ENCODE results near the gene PCDHGA9. TPM values are rescaled to one million over a fixed set of nuclear protein-coding genes. Genes with fewer than 3 reads are reported as not detected.

PCDHGA9 gene
- total and polyA plus RNA-seq, 4 donors: 0.59 to 13.8 (median 2.8) TPM

- Histone ChIP-seq H3K4me3 (no peak overlapping the region), H3K36me3 (ENCODE audit: control insufficient read depth in 4 of 4, insufficient read depth in 4 of 4, low read length in 4 of 4) (peaks cover 0 to 30% (median 0%) of the 10 kb centered on the region in 4 donors), H3K27me3 (ENCODE audit: control insufficient read depth in 3 of 3, insufficient read depth in 3 of 3, low read length in 2 of 3) (peaks cover 0 to 4% (median under 1%) of the 10 kb centered on the region in 3 donors), H3K27ac (ENCODE audit: low read depth in 1 of 2, low read length in 1 of 2) (no peak overlapping the region), H3K9me3 (ENCODE audit: control insufficient read depth in 4 of 4, insufficient read depth in 3 of 4, low read length in 3 of 4) (peaks cover 5 to 57% (median 34%) of the 10 kb centered on the region in 4 donors), H3K4me1 (ENCODE audit: control insufficient read depth in 5 of 5, insufficient read depth in 5 of 5, low read length in 5 of 5) (peaks cover 0 to 3% (median 0%) of the 10 kb centered on the region in 5 donors), H3K9ac (ENCODE audit: insufficient read depth in 1 of 2, low read length in 2 of 2) (no peak overlapping the region)
- ATAC-seq (ENCODE audit: insufficient read depth, low FRiP score) (no peak), DNase-seq (no peak)
- WGBS, 2 donors: 28 to 31% methylated on average over 73 to 74 of the region's 74 CpGs
- TF ChIP-seq CTCF (IDR thresholded peaks at IDR 0.05; ENCODE audit: control extremely low read depth, extremely low read depth): no peak
Observed at GRCh38 chr5:141419074-141419880, 16.7 kb downstream of the PCDHGA9 start.

- peak; percentile 18 for TF ChIP-seq CTCF (IDR thresholded peaks at IDR 0.05; ENCODE audit: control extremely low read depth, extremely low read depth)
- DNase-seq (peak; percentile 41 to 51 (median 41)), ATAC-seq (ENCODE audit: insufficient read depth, low FRiP score) (no peak)
- Histone ChIP-seq H3K36me3 (ENCODE audit: control insufficient read depth in 4 of 4, insufficient read depth in 4 of 4, low read length in 4 of 4) (peaks cover 0 to 34% (median under 1%) of the 10 kb centered on the region in 4 donors), H3K4me1 (ENCODE audit: control insufficient read depth in 5 of 5, insufficient read depth in 5 of 5, low read length in 5 of 5) (peaks cover 0 to 3% (median 0%) of the 10 kb centered on the region in 5 donors), H3K27ac (ENCODE audit: low read depth in 1 of 2, low read length in 1 of 2) (no peak within 1 kb of the TSS), H3K4me3 (peak within 1 kb of the TSS; percentile 37), H3K9me3 (ENCODE audit: control insufficient read depth in 4 of 4, insufficient read depth in 3 of 4, low read length in 3 of 4) (peaks cover 5 to 49% (median 37%) of the 10 kb centered on the region in 4 donors), H3K9ac (ENCODE audit: insufficient read depth in 1 of 2, low read length in 2 of 2) (no peak within 1 kb of the TSS), H3K27me3 (ENCODE audit: control insufficient read depth in 3 of 3, insufficient read depth in 3 of 3, low read length in 2 of 3) (peaks cover 0 to 4% (median 0%) of the 10 kb centered on the region in 3 donors)
- 8 to 13% methylated on average over 42 of the region's 42 CpGs for WGBS, 2 donors
Observed at GRCh38 chr5:141420855-141421488, 18.4 kb downstream of the PCDHGA9 start, which contains the start of gene PCDHGA11. Gene PCDHGA11, plus strand, starts transcription at chr5:141421051. Its CDS starts 177 bp downstream, at chr5:141421228.

- TF ChIP-seq CTCF (IDR thresholded peaks at IDR 0.05; ENCODE audit: control extremely low read depth, extremely low read depth): no peak
- DNase-seq: no peak
- Histone ChIP-seq H3K36me3 (ENCODE audit: control insufficient read depth in 4 of 4, insufficient read depth in 4 of 4, low read length in 4 of 4) (peaks cover 0 to 39% (median under 1%) of the 10 kb centered on the region in 4 donors), H3K4me3 (no peak overlapping the region), H3K9me3 (ENCODE audit: control insufficient read depth in 4 of 4, insufficient read depth in 3 of 4, low read length in 3 of 4) (peaks cover 5 to 53% (median 38%) of the 10 kb centered on the region in 4 donors), H3K27me3 (ENCODE audit: control insufficient read depth in 3 of 3, insufficient read depth in 3 of 3, low read length in 2 of 3) (peaks cover 0 to 4% (median 0%) of the 10 kb centered on the region in 3 donors), H3K27ac (ENCODE audit: low read depth in 1 of 2, low read length in 1 of 2) (no peak overlapping the region), H3K9ac (ENCODE audit: insufficient read depth in 1 of 2, low read length in 2 of 2) (no peak overlapping the region), H3K4me1 (ENCODE audit: control insufficient read depth in 5 of 5, insufficient read depth in 5 of 5, low read length in 5 of 5) (peaks cover 0 to 3% (median 0%) of the 10 kb centered on the region in 5 donors)
- ATAC-seq (ENCODE audit: insufficient read depth, low FRiP score): no peak
- 8 to 14% methylated on average over 13 of the region's 13 CpGs for WGBS, 2 donors
Observed at GRCh38 chr5:141421489-141421855, 18.9 kb downstream of the PCDHGA9 start.

All from lung (tissue), 12 donors.